ENCODE results near the gene CREBRF. TPM values are rescaled to one million over a fixed set of nuclear protein-coding genes. Genes with fewer than 3 reads are reported as not detected.

The CREBRF gene
- total and polyA plus RNA-seq, 9 of the 15 experiments (the other 6 are each of a cell fraction or from before 2014, with no cell fraction given), result 1.1 to 4.9 (median 2.9) TPM

DNA sequence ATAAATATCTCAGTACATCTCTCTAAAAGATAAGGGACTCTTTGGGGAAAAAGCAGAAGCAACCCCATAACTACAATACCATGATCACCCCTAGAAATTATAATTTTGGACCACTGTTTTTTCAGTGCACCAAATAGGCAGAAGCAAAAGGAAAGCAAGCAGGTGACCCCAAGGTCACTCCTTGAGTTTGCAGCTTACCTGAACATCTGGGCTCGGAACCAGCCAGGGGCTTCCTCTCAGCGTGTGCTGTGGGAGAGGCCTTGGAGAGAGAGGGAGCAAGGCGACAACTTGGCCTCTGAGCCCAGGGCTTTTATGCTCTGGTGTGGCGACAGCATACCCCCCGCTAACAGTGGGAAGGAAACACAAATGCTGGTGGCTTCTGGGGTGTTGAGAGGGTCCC lies 105.0 kb downstream of the CREBRF start:
- DNase-seq (ENCODE audit: extremely low read depth in 1 of 4, low spot score in 3 of 4), result no peak
- ChIA-PET CTCF (ENCODE audit: low intra/inter-chr PET ratio) (no interaction called here), POLR2A (no interaction called here)
- intact Hi-C loops (cut with micrococcal nuclease), result no loop called here
- H3K4me3 ChIP-seq, result no peak overlapping the region
- no peaks in the 10 kb centered on the region for H3K27me3 ChIP-seq (ENCODE audit: control insufficient read depth in 2 of 2, insufficient read depth in 2 of 2, low read length in 2 of 2)
- no peak overlapping the region for H3K9ac ChIP-seq (ENCODE audit: insufficient read depth in 1 of 2, low read depth in 2 of 2, low read length in 2 of 2)
- in situ Hi-C loops (cut with MboI), result no loop called here
- ATAC-seq, result no peak
- H3K27ac ChIP-seq (ENCODE audit: extremely low read depth, low read depth, low read length), result no peak overlapping the region
- H3K36me3 ChIP-seq (ENCODE audit: control insufficient read depth, insufficient read depth, low read length), result peaks cover 55% of the 10 kb centered on the region; the same call in 2 of the 3 replicates
- H3K9me1 ChIP-seq (ENCODE audit: control insufficient read depth, insufficient read depth, low read length), result no peaks in the 10 kb centered on the region
- H3K4me1 ChIP-seq (replicated peaks in 1 of 2; ENCODE audit: control insufficient read depth in 2 of 2, insufficient read depth in 2 of 2, low read length in 2 of 2), result 0 out of 5 replicates have a peak, but pooled peaks cover 0 to 2% of the 10 kb centered on the region in 2 experiments
- FAIRE-seq, result no peak
- BruUV-seq (replicated peaks), result TSS peak; percentile 25
- H2AFZ ChIP-seq (ENCODE audit: low read depth, low read length), result no peak overlapping the region
- H4K20me1 ChIP-seq (replicated peaks; ENCODE audit: control insufficient read depth, insufficient read depth, low read length), result no peaks in the 10 kb centered on the region
- no peak overlapping the region for H3K4me2 ChIP-seq (ENCODE audit: insufficient read depth, low read length)
- WGBS (ENCODE audit: insufficient coverage, low coverage, missing lambda C conversion rate), result 90% methylated on average over 4 of the region's 5 CpGs
- H3K79me2 ChIP-seq (ENCODE audit: control insufficient read depth, insufficient read depth, low read length), result no peaks in the 10 kb centered on the region
- no peaks in the 10 kb centered on the region for H3K9me3 ChIP-seq (replicated peaks; ENCODE audit: control insufficient read depth, insufficient read depth, low read depth, low read length)
- TF ChIP-seq HMBOX1 (IDR thresholded peaks at IDR 0.05) (no peak), TAF9B (IDR thresholded peaks at IDR 0.05; ENCODE audit: partially characterized antibody) (no peak), TCF7L2 (IDR thresholded peaks at IDR 0.05; ENCODE audit: low read depth, low read length) (no peak), KDM5B (IDR thresholded peaks at IDR 0.05; ENCODE audit: insufficient replicate concordance, low read depth, low read length) (no peak), SRSF3 (IDR thresholded peaks at IDR 0.05; ENCODE audit: insufficient read depth, low read length) (no peak), POLR2A (conservative IDR thresholded peaks at IDR 0.05) (no peak), RREB1 (CRISPR knock-in tag; IDR thresholded peaks at IDR 0.05) (no peak), DMBX1 (CRISPR knock-in tag; IDR thresholded peaks at IDR 0.05; ENCODE audit: borderline replicate concordance) (no peak)
- TF ChIP-seq, protein P1, sequence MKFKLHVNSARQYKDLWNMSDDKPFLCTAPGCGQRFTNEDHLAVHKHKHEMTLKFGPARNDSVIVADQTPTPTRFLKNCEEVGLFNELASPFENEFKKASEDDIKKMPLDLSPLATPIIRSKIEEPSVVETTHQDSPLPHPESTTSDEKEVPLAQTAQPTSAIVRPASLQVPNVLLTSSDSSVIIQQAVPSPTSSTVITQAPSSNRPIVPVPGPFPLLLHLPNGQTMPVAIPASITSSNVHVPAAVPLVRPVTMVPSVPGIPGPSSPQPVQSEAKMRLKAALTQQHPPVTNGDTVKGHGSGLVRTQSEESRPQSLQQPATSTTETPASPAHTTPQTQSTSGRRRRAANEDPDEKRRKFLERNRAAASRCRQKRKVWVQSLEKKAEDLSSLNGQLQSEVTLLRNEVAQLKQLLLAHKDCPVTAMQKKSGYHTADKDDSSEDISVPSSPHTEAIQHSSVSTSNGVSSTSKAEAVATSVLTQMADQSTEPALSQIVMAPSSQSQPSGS (CRISPR knock-in tag; IDR thresholded peaks at IDR 0.05), result no peak
- TF ChIP-seq, protein P2, sequence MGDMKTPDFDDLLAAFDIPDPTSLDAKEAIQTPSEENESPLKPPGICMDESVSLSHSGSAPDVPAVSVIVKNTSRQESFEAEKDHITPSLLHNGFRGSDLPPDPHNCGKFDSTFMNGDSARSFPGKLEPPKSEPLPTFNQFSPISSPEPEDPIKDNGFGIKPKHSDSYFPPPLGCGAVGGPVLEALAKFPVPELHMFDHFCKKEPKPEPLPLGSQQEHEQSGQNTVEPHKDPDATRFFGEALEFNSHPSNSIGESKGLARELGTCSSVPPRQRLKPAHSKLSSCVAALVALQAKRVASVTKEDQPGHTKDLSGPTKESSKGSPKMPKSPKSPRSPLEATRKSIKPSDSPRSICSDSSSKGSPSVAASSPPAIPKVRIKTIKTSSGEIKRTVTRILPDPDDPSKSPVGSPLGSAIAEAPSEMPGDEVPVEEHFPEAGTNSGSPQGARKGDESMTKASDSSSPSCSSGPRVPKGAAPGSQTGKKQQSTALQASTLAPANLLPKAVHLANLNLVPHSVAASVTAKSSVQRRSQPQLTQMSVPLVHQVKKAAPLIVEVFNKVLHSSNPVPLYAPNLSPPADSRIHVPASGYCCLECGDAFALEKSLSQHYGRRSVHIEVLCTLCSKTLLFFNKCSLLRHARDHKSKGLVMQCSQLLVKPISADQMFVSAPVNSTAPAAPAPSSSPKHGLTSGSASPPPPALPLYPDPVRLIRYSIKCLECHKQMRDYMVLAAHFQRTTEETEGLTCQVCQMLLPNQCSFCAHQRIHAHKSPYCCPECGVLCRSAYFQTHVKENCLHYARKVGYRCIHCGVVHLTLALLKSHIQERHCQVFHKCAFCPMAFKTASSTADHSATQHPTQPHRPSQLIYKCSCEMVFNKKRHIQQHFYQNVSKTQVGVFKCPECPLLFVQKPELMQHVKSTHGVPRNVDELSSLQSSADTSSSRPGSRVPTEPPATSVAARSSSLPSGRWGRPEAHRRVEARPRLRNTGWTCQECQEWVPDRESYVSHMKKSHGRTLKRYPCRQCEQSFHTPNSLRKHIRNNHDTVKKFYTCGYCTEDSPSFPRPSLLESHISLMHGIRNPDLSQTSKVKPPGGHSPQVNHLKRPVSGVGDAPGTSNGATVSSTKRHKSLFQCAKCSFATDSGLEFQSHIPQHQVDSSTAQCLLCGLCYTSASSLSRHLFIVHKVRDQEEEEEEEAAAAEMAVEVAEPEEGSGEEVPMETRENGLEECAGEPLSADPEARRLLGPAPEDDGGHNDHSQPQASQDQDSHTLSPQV (IDR thresholded peaks at IDR 0.05), result no peak
